H1 (cell line): ENCODE measurements around the gene NCL. TPM values are rescaled to one million over a fixed set of nuclear protein-coding genes. Genes with fewer than 3 reads are reported as not detected.

Experiments used
- CTCF ChIA-PET: fragments of 300-600 bp; sonication (Branson Sonifier 250); formaldehyde crosslinking; loops from one replicate; lab custom pipeline; 2021; ENCODE audit not compliant: partially characterized antibody; lab: Charles Lee
- POLR2A ChIA-PET: fragments of 300-600 bp; sonication (Branson Sonifier 250); formaldehyde crosslinking; loops from one replicate; lab custom pipeline; 2021; ENCODE audit warnings: inconsistent platforms; ENCODE audit not compliant: partially characterized antibody; lab: Charles Lee
- DNase-seq, 2 experiments: peaks; one replicate each; pipeline versions ENCODE4 v3.0.0 to v3.0.0-alpha.2; 2010 to 2022; ENCODE audit warnings: low spot score in 2 of 2, low read depth in 1 of 2, mixed read lengths in 1 of 2
- FAIRE-seq: peaks from 2 replicates; lab custom pipeline; 2011; peaks lifted over from hg19 to GRCh38; lab: Jason Lieb, UNC
- H2AFZ ChIP-seq: 2 replicates; pipeline ENCODE4 v1.8.1; 2012; ENCODE audit warnings: low read length, inconsistent platforms
- H2AK5ac ChIP-seq: 2 replicates; pipeline ENCODE4 v1.6.1; 2013; ENCODE audit warnings: low read depth, low read length
- H2BK120ac ChIP-seq: replicated peaks from 2 replicates; pipeline ENCODE3; 2013; ENCODE audit warnings: low read depth, low read length, inconsistent platforms
- H2BK12ac ChIP-seq: 2 replicates; pipeline ENCODE4 v1.6.1; 2013; ENCODE audit warnings: low read depth, low read length
- H2BK15ac ChIP-seq: 2 replicates; pipeline ENCODE4 v1.6.1; 2013; ENCODE audit warnings: low read length
- H2BK20ac ChIP-seq: 2 replicates; pipeline ENCODE4 v1.6.1; 2013; ENCODE audit warnings: low read length
- H2BK5ac ChIP-seq: 2 replicates; pipeline ENCODE4 v1.6.1; 2013; ENCODE audit warnings: low read depth, low read length
- H3K14ac ChIP-seq: 2 replicates; pipeline ENCODE4 v1.6.1; 2013; ENCODE audit warnings: inconsistent platforms; ENCODE audit not compliant: insufficient read length
- H3K18ac ChIP-seq: 2 replicates; pipeline ENCODE4 v1.6.1; 2013; ENCODE audit warnings: low read length; ENCODE audit errors: extremely low read depth
- H3K23ac ChIP-seq: 2 replicates; pipeline ENCODE4 v1.6.1; 2013; ENCODE audit warnings: inconsistent platforms; ENCODE audit not compliant: insufficient read length
- H3K23me2 ChIP-seq: 2 replicates; pipeline ENCODE4 v1.6.1; 2013; ENCODE audit warnings: low read depth, low read length
- H3K27ac ChIP-seq: 2 replicates; pipeline ENCODE4 v1.6.1; 2011; ENCODE audit warnings: low read depth, low read length, inconsistent platforms
- H3K27me3 ChIP-seq, 4 experiments: replicated peaks in 1 of 4; 1 replicate in 1 of 4; 2 replicates in 3 of 4; pipeline versions ENCODE4 v1.6.1 to v1.8.1; 2011 to 2013; ENCODE audit warnings: low read length in 3 of 4, mild to moderate bottlenecking in 3 of 4, inconsistent platforms in 2 of 4, mixed read lengths in 2 of 4, moderate library complexity in 1 of 4; ENCODE audit not compliant: control insufficient read depth in 3 of 4, insufficient read depth in 3 of 4; ENCODE audit errors: extremely low read depth in 1 of 4
- H3K36me3 ChIP-seq, 4 experiments: 2 replicates each; pipeline versions ENCODE4 v1.6.1 to v1.8.1; 2011 to 2013; ENCODE audit warnings: mild to moderate bottlenecking in 4 of 4, low read length in 3 of 4, moderate library complexity in 2 of 4, control low read depth in 1 of 4, inconsistent platforms in 1 of 4; ENCODE audit not compliant: insufficient read depth in 4 of 4, control insufficient read depth in 2 of 4
- H3K4ac ChIP-seq: replicated peaks from 2 replicates; pipeline ENCODE3; 2013; ENCODE audit warnings: low read length, low read depth, mixed read lengths, inconsistent platforms; ENCODE audit not compliant: insufficient read length
- H3K4me1 ChIP-seq, 4 experiments: replicated peaks in 1 of 4; 1 replicate in 1 of 4; 2 replicates in 3 of 4; pipeline versions ENCODE4 v1.6.1 to v1.8.1; 2011 to 2013; ENCODE audit warnings: low read length in 3 of 4, inconsistent platforms in 2 of 4, mixed read lengths in 1 of 4; ENCODE audit not compliant: insufficient read depth in 4 of 4, control insufficient read depth in 3 of 4
- H3K4me2 ChIP-seq, 2 experiments: 2 replicates each; pipeline versions ENCODE4 v1.6.1 to v1.8.1; 2011 to 2013; ENCODE audit warnings: low read depth in 2 of 2, low read length in 2 of 2, control low read depth in 1 of 2, inconsistent platforms in 1 of 2, mild to moderate bottlenecking in 1 of 2; ENCODE audit not compliant: insufficient read depth in 1 of 2
- H3K4me3 ChIP-seq, 4 experiments: fragments of 200-600, 300-600 bp in 1 of 4; sonication (generic), shearing (Covaris generic), sonication (Bioruptor Twin) in 1 of 4; 2 replicates each; pipeline versions ENCODE4 v1.5.1 to v1.8.1; 2011 to 2016; ENCODE audit warnings: low read length in 4 of 4, low read depth in 3 of 4, control low read depth in 2 of 4, inconsistent platforms in 2 of 4, mild to moderate bottlenecking in 2 of 4, mixed read lengths in 1 of 4, moderate library complexity in 1 of 4; ENCODE audit not compliant: insufficient read depth in 2 of 4; ENCODE audit errors: extremely low read depth in 1 of 4
- H3K56ac ChIP-seq: replicated peaks from 2 replicates; pipeline ENCODE3; 2013; ENCODE audit warnings: low read depth, mild to moderate bottlenecking, mixed read lengths, low read length, inconsistent platforms; ENCODE audit not compliant: insufficient read length
- H3K79me1 ChIP-seq: 2 replicates; pipeline ENCODE4 v1.6.1; 2013; ENCODE audit warnings: low read depth, low read length, control low read depth
- H3K79me2 ChIP-seq, 2 experiments: 2 replicates each; pipeline versions ENCODE4 v1.6.1 to v1.8.1; 2012 to 2013; ENCODE audit warnings: low read length in 2 of 2, mild to moderate bottlenecking in 2 of 2, inconsistent platforms in 1 of 2; ENCODE audit not compliant: insufficient read depth in 2 of 2, control insufficient read depth in 1 of 2
- H3K9ac ChIP-seq, 4 experiments: replicated peaks in 1 of 4; 1 replicate in 1 of 4; 2 replicates in 3 of 4; pipeline versions ENCODE4 v1.6.1 to v1.8.1; 2011 to 2013; ENCODE audit warnings: low read depth in 3 of 4, low read length in 3 of 4, control low read depth in 2 of 4, mild to moderate bottlenecking in 2 of 4, moderate library complexity in 2 of 4, inconsistent platforms in 1 of 4; ENCODE audit errors: extremely low read depth in 1 of 4
- H3K9me3 ChIP-seq, 2 experiments: 2 replicates each; pipeline versions ENCODE4 v1.6.1 to v1.8.1; 2012 to 2013; ENCODE audit warnings: mild to moderate bottlenecking in 2 of 2, moderate library complexity in 2 of 2, control low read depth in 1 of 2, inconsistent platforms in 1 of 2, low read depth in 1 of 2, low read length in 1 of 2, mixed read lengths in 1 of 2; ENCODE audit not compliant: insufficient read depth in 2 of 2
- H4K20me1 ChIP-seq, 2 experiments: replicated peaks in 1 of 2; 2 replicates each; pipeline versions ENCODE3 to v1.8.1; 2011 to 2013; ENCODE audit warnings: inconsistent platforms in 2 of 2, low read length in 2 of 2, mild to moderate bottlenecking in 1 of 2; ENCODE audit not compliant: insufficient read depth in 2 of 2, control insufficient read depth in 1 of 2
- H4K5ac ChIP-seq: 2 replicates; pipeline ENCODE4 v1.6.1; 2013; ENCODE audit warnings: low read length, low read depth, mixed read lengths, inconsistent platforms; ENCODE audit not compliant: insufficient read length
- H4K8ac ChIP-seq: 2 replicates; pipeline ENCODE4 v1.8.0; 2013; ENCODE audit warnings: mild to moderate bottlenecking, moderate library complexity, low read length, inconsistent platforms; ENCODE audit not compliant: insufficient read depth; ENCODE audit errors: extremely low read depth
- H4K91ac ChIP-seq: replicated peaks from 2 replicates; pipeline ENCODE3; 2013; ENCODE audit warnings: low read length, mixed read lengths, inconsistent platforms; ENCODE audit not compliant: insufficient read length
- CBX5 ChIP-seq: fragments of 300-800, 300-1000 bp; sonication (generic); IDR thresholded peaks from 2 replicates; pipeline ENCODE4 v1.7.1; 2016; ENCODE audit warnings: antibody characterized with exemption, low read length, low read depth
- CEBPB ChIP-seq: IDR thresholded peaks from 2 replicates; pipeline ENCODE4 v1.6.1; 2012; ENCODE audit warnings: low read depth, low read length
- GTF2F1 ChIP-seq: IDR thresholded peaks from 2 replicates; pipeline ENCODE4 v1.6.1; 2012; ENCODE audit warnings: low read depth, low read length, improper control_type of control experiment, borderline replicate concordance
- HDAC2 ChIP-seq, 2 experiments: fragments of 300-600 bp in 1 of 2; sonication (generic) in 1 of 2; IDR thresholded peaks; 2 replicates each; pipeline ENCODE4 v1.6.1; 2011 to 2012; ENCODE audit warnings: low read depth in 2 of 2, low read length in 2 of 2, mild to moderate bottlenecking in 2 of 2, moderate library complexity in 2 of 2, borderline replicate concordance in 1 of 2, inconsistent platforms in 1 of 2
- MAFK ChIP-seq: IDR thresholded peaks from 2 replicates; pipeline ENCODE4 v1.6.1; 2012; ENCODE audit warnings: low read depth, mild to moderate bottlenecking, improper control_type of control experiment, low read length
- NANOG ChIP-seq: IDR thresholded peaks from 2 replicates; pipeline ENCODE4 v1.6.1; 2011; ENCODE audit warnings: low read length, low read depth, mild to moderate bottlenecking, inconsistent platforms; ENCODE audit not compliant: insufficient read depth, poor library complexity, severe bottlenecking
- PHF8 ChIP-seq: fragments of 200-600 bp; sonication (generic); conservative IDR thresholded peaks from 2 replicates; pipeline ENCODE4 v1.7.1; 2012; ENCODE audit warnings: low read depth, mild to moderate bottlenecking, inconsistent platforms, low read length, moderate library complexity
- RAD21 ChIP-seq, 2 experiments: IDR thresholded peaks in 1 of 2; conservative IDR thresholded peaks in 1 of 2; 2 replicates each; pipeline ENCODE4 v1.6.1; 2011; ENCODE audit warnings: low read depth in 2 of 2, low read length in 2 of 2, improper control_type of control experiment in 1 of 2, inconsistent platforms in 1 of 2, mild to moderate bottlenecking in 1 of 2, moderate library complexity in 1 of 2
- SP1 ChIP-seq: IDR thresholded peaks from 2 replicates; pipeline ENCODE4 v1.6.1; 2011; ENCODE audit warnings: low read depth, low read length
- SUZ12 ChIP-seq: fragments of 200-600 bp; sonication (generic); IDR thresholded peaks from 2 replicates; pipeline ENCODE4 v1.6.1; 2012; ENCODE audit warnings: mild to moderate bottlenecking, inconsistent platforms, low read length, moderate library complexity, mixed read lengths
- TAF7 ChIP-seq: optimal IDR thresholded peaks from 2 replicates; pipeline ENCODE3; 2011; ENCODE audit warnings: low read depth, mild to moderate bottlenecking, inconsistent platforms, low read length, moderate library complexity, borderline replicate concordance
- TBP ChIP-seq: IDR thresholded peaks from 2 replicates; pipeline ENCODE4 v1.6.1; 2011; ENCODE audit warnings: low read depth, low read length, improper control_type of control experiment
- TEAD4 ChIP-seq: IDR thresholded peaks from 2 replicates; pipeline ENCODE4 v1.6.1; 2012; ENCODE audit warnings: low read depth, low read length, inconsistent platforms, mixed read lengths
- ZNF274 ChIP-seq: IDR thresholded peaks from 2 replicates; pipeline ENCODE4 v1.7.0; 2012; ENCODE audit warnings: low read length, borderline replicate concordance; ENCODE audit errors: extremely low read depth
- WGBS, 2 experiments: shearing (Covaris generic) in 1 of 2; methylation state at CpG; one replicate each; pipeline versions ENCODE4 v1.1.6 to v1.1.7; 2013 to 2015; ENCODE audit warnings: low lambda C conversion rate in 2 of 2, mixed read lengths in 2 of 2, inconsistent platforms in 1 of 2, low coverage in 1 of 2, missing lambda C conversion rate in 1 of 2; ENCODE audit not compliant: insufficient replicate concordance in 2 of 2, insufficient coverage in 1 of 2, insufficient read length in 1 of 2; ENCODE audit errors: extremely low coverage in 1 of 2, missing lambda C conversion rate in 1 of 2; 5-methylcytosine and 5-hydroxymethylcytosine counted together
- polyA plus RNA-seq, 7 experiments: library from polyadenylated mRNA; depleted of rRNA in 3 of 7; stranded (reverse) in 5 of 7; unstranded in 2 of 7; fragments of >200 nt in 5 of 7; fragments of 200-250 nt in 2 of 7; gene quantifications; 1 replicate in 5 of 7; 2 replicates in 1 of 7; 4 replicates in 1 of 7; pipeline versions ENCODE4 v1.2.1 to v1.2.3, GENCODE V29; 2011 to 2013; ENCODE audit warnings: missing spikeins in 2 of 7, mixed read lengths in 2 of 7
- total RNA-seq: library from RNA; stranded (reverse); fragmentation: NEBNext Ultra II Directional; extraction: Animal tissue kit (Norgen Biotek cat#: 25700); gene quantifications from 2 replicates; pipeline ENCODE4 v1.2.1, GENCODE V29; 2021

NCL gene
- total and polyA plus RNA-seq, 2 of the 8 experiments (the other 6 are each of a cell fraction or from before 2014, with no cell fraction given) = 61.2 to 1,478 TPM

DNA sequence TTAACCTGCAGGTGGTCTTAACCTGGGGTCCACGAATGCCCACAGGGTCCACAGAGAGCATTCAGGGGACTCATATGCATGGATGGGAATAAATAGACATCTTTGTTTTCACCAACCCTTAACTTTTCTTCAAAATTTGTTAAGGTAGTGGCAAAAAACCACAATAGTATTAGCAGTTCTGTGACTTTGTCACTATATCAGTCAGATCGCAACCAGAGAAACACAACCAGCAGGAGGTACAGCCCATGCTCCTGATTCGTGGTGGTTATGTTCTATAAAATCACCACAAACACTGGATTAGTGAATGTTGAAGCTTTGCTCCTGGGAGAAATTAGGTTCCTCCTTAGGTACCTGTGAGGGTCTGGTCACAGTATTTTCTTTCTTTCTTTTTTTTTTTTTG is 37.2 kb downstream of the NCL start:
- FAIRE-seq = no peak
- H3K14ac ChIP-seq = no peak overlapping the region
- no peak overlapping the region for H3K4ac ChIP-seq
- H2AFZ ChIP-seq = no peak overlapping the region
- H3K23ac ChIP-seq = no peak overlapping the region
- no peak overlapping the region for H2BK12ac ChIP-seq
- H3K4me2 ChIP-seq = no peak overlapping the region
- H4K91ac ChIP-seq = no peak overlapping the region
- no peak overlapping the region for H2BK20ac ChIP-seq
- no peak overlapping the region for H2BK5ac ChIP-seq
- H4K5ac ChIP-seq = no peak overlapping the region
- POLR2A ChIA-PET = interaction anchor here (1.0 to 4.0 kb wide), 3 partner anchors 14 to 37 kb away, joined by 3 to 24 read pairs (median 4); partner anchors contain the start of gene NCL
- H3K23me2 ChIP-seq = no peaks in the 10 kb centered on the region
- H4K20me1 ChIP-seq = no peaks in the 10 kb centered on the region
- no peaks in the 10 kb centered on the region for H3K79me1 ChIP-seq
- H2BK15ac ChIP-seq = no peak overlapping the region
- no peak for DNase-seq
- no peaks in the 10 kb centered on the region for H3K79me2 ChIP-seq
- no peak overlapping the region for H4K8ac ChIP-seq
- no peak overlapping the region for H3K27ac ChIP-seq
- peaks cover 0 to 12% (median 0%) of the 10 kb centered on the region in 4 experiments; a peak in 3 of 7 replicates for H3K4me1 ChIP-seq
- peaks cover 4 to 6% of the 10 kb centered on the region in 2 experiments; a peak in 3 of 4 replicates for H3K9me3 ChIP-seq
- no peak overlapping the region for H2BK120ac ChIP-seq
- no peak overlapping the region for H3K18ac ChIP-seq
- H3K36me3 ChIP-seq = no peaks in the 10 kb centered on the region
- no peaks in the 10 kb centered on the region for H3K27me3 ChIP-seq
- CTCF ChIA-PET = interaction anchor here (0.7 to 32.5 kb wide), 4 partner anchors 13 to 345 kb away, joined by 3 to 537 read pairs (median 4); partner anchors contain the start of gene B3GNT7
- H2AK5ac ChIP-seq = no peak overlapping the region
- WGBS, 2 experiments = 93% methylated on average over 3 of the region's 3 CpGs; no CpG with 5 or more reads in 1 of the 2 experiments
- no peak overlapping the region for H3K56ac ChIP-seq
- no peak overlapping the region for H3K9ac ChIP-seq
- H3K4me3 ChIP-seq = no peak overlapping the region
- TF ChIP-seq TEAD4 = no peak
- no peak for TF ChIP-seq HDAC2 (IDR thresholded peaks at IDR 0.05; ENCODE audit: borderline replicate concordance in 1 of 2, low read depth in 2 of 2, low read length in 2 of 2)
- TF ChIP-seq SP1 = no peak
- TF ChIP-seq TBP = no peak
- TF ChIP-seq ZNF274 = no peak
- TF ChIP-seq PHF8 = no peak
- no peak for TF ChIP-seq GTF2F1
- no peak for TF ChIP-seq MAFK
- no peak for TF ChIP-seq RAD21 (IDR thresholded peaks at IDR 0.05 in 1 of 2, conservative IDR thresholded peaks at IDR 0.05 in 1 of 2; ENCODE audit: low read depth in 2 of 2, low read length in 2 of 2)
- no peak for TF ChIP-seq SUZ12
- TF ChIP-seq CBX5 = no peak
- TF ChIP-seq CEBPB = no peak
- TF ChIP-seq NANOG = no peak
- TF ChIP-seq TAF7 = no peak
